Testis (tissue), 3 donors: ENCODE measurements around the gene MAPKAPK3. TPM values are rescaled to one million over a fixed set of nuclear protein-coding genes. Genes with fewer than 3 reads are reported as not detected.

Source experiments
- DNase-seq: peaks from one replicate; pipeline ENCODE4 v3.0.0-alpha.2; 2019
- H3K27ac ChIP-seq, 2 donors: fragments of 200-600 bp; sonication (generic); one replicate each; pipeline ENCODE4 v1.5.1; 2019
- H3K27me3 ChIP-seq: fragments of 200-600 bp; sonication (generic); one replicate; pipeline ENCODE4 v1.5.1; 2019
- H3K36me3 ChIP-seq: fragments of 200-600 bp; sonication (generic); one replicate; pipeline ENCODE4 v1.5.1; 2017; ENCODE audit warnings: low read depth; ENCODE audit errors: missing control alignments
- H3K4me1 ChIP-seq: fragments of 200-600 bp; sonication (generic); one replicate; pipeline ENCODE4 v1.5.1; 2019
- H3K4me3 ChIP-seq, 2 donors: fragments of 200-600 bp; sonication (generic); one replicate each; pipeline ENCODE4 v1.5.1; 2017 to 2019
- H3K9me3 ChIP-seq: fragments of 200-600 bp; sonication (generic); one replicate; pipeline ENCODE4 v1.5.1; 2017
- POLR2A ChIP-seq: fragments of 450-650 bp; IDR thresholded peaks from one replicate; pipeline ENCODE4 v1.6.1; 2017; ENCODE audit warnings: antibody characterized with exemption, mild to moderate bottlenecking, moderate library complexity
- WGBS, 2 donors: methylation state at CpG; one replicate each; pipeline ENCODE4 v1.1.5; 2018; 5-methylcytosine and 5-hydroxymethylcytosine counted together
- intact Hi-C: fragments of 100-400 bp; cut with DNase I; formaldehyde crosslinking; loops from one replicate; pipeline ENCODE4 v1.15.1; 2023; ENCODE audit warnings: low total_unique reads
- polyA plus RNA-seq: library from polyadenylated mRNA; stranded (reverse); fragments of 350-450 nt; fragmentation: Illumina TruSeq; extraction: RNeasy Lipid Tissue Mini Kit (QIAGEN cat#74804); gene quantifications from one replicate; pipeline ENCODE4 v1.2.3, GENCODE V29; 2014; ENCODE audit warnings: low read depth, low replicate concordance; ENCODE audit not compliant: insufficient read depth
- total RNA-seq, 2 donors: library from RNA; depleted of rRNA; stranded (reverse); fragments of >200 nt; gene quantifications; one replicate each; pipeline ENCODE4 v1.2.3, GENCODE V29; 2016
- TF ChIP-seq, protein P1 (sequence below), 3 experiments: fragments of 450-650 bp in 2 of 3; fragments of 200-600 bp in 1 of 3; sonication (generic) in 1 of 3; IDR thresholded peaks; one replicate each; pipeline ENCODE4 v1.5.1; 2016 to 2019; ENCODE audit warnings: antibody characterized with exemption in 3 of 3, mild to moderate bottlenecking in 2 of 3, moderate library complexity in 1 of 3

MAPKAPK3 gene
- total and polyA plus RNA-seq, 3 donors from 2014 or later, result 19.1 to 27.1 (median 21.4) TPM

GRCh38 chr3:50658416-50658815 lies 41.5 kb downstream of the MAPKAPK3 start:
- Histone ChIP-seq H3K36me3 (no peaks in the 10 kb centered on the region), H3K27ac (no peak overlapping the region)
- no peak for DNase-seq

GRCh38 chr3:50658831-50659230 lies 41.9 kb downstream of the MAPKAPK3 start:
- H3K27ac ChIP-seq, result no peak overlapping the region
- no peaks in the 10 kb centered on the region for H3K9me3 ChIP-seq
- 87 to 96% methylated on average over 3 of the region's 3 CpGs for WGBS, 2 donors
- DNase-seq, result no peak
- TF ChIP-seq, protein P1, sequence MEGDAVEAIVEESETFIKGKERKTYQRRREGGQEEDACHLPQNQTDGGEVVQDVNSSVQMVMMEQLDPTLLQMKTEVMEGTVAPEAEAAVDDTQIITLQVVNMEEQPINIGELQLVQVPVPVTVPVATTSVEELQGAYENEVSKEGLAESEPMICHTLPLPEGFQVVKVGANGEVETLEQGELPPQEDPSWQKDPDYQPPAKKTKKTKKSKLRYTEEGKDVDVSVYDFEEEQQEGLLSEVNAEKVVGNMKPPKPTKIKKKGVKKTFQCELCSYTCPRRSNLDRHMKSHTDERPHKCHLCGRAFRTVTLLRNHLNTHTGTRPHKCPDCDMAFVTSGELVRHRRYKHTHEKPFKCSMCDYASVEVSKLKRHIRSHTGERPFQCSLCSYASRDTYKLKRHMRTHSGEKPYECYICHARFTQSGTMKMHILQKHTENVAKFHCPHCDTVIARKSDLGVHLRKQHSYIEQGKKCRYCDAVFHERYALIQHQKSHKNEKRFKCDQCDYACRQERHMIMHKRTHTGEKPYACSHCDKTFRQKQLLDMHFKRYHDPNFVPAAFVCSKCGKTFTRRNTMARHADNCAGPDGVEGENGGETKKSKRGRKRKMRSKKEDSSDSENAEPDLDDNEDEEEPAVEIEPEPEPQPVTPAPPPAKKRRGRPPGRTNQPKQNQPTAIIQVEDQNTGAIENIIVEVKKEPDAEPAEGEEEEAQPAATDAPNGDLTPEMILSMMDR (IDR thresholded peaks at IDR 0.05), result no peak
- TF ChIP-seq POLR2A, result no peak
- H3K36me3 ChIP-seq, result no peaks in the 10 kb centered on the region
- H3K27me3 ChIP-seq, result no peaks in the 10 kb centered on the region
- intact Hi-C loops, result no loop called here
- no peaks in the 10 kb centered on the region for H3K4me1 ChIP-seq
- H3K4me3 ChIP-seq, result no peak overlapping the region

More at GRCh38 chr3:50658416-50658815, 41.5 kb downstream of the MAPKAPK3 start:
- no peaks in the 10 kb centered on the region for H3K9me3 ChIP-seq
- H3K4me3 ChIP-seq, result no peak overlapping the region
- WGBS, 2 donors, result 93 to 94% methylated on average over 4 to 6 of the region's 6 CpGs
- intact Hi-C loops, result no loop called here
- TF ChIP-seq, protein P1 (IDR thresholded peaks at IDR 0.05), result no peak
- TF ChIP-seq POLR2A, result no peak
- no peaks in the 10 kb centered on the region for H3K4me1 ChIP-seq
- no peaks in the 10 kb centered on the region for H3K27me3 ChIP-seq

- 85 to 95% methylated on average over 7 to 10 of the region's 10 CpGs for WGBS, 2 donors
- no peaks in the 10 kb centered on the region for H3K36me3 ChIP-seq
- H3K27ac ChIP-seq, result no peak overlapping the region
- no peaks in the 10 kb centered on the region for H3K4me1 ChIP-seq
- peak; percentile 8 for DNase-seq
- TF ChIP-seq, protein P1 (IDR thresholded peaks at IDR 0.05), result no peak
- TF ChIP-seq POLR2A, result no peak
- no peaks in the 10 kb centered on the region for H3K27me3 ChIP-seq
- intact Hi-C loops, result no loop called here
- no peak overlapping the region for H3K4me3 ChIP-seq
- no peaks in the 10 kb centered on the region for H3K9me3 ChIP-seq
Observed at GRCh38 chr3:50660386-50660785, 43.4 kb downstream of the MAPKAPK3 start.

DNA sequence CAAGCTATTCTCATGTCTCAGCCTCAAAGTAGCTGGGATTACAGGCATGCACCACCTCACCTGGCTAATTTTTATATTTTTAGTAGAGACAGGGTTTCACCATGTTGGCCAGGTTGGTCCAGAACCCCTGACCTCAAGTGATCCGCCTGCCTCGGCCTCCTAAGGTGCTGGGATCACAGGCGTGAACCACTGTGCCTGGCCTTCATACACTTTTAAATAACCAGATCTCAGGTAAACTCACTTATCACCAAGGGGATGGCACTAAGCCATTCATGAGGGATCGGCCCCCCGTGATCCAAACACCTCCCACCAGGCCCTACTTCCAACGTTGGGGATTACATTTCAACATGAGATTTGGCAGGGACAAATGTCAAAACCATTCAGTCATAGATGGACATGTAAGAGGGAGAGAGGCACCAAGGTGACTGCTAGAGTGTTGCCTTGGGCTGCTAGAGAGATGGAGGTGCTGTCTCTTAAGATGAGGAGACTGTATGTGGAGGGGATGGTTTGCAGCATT lies 44.4 kb downstream of the MAPKAPK3 start:
- H3K27ac ChIP-seq, result no peak overlapping the region

More for the DNA sequence above, 44.4 kb downstream of the MAPKAPK3 start:
- WGBS, 2 donors, result 88 to 90% methylated on average over 6 of the region's 6 CpGs
- intact Hi-C loops, result no loop called here
- Histone ChIP-seq H3K27me3 (no peaks in the 10 kb centered on the region), H3K4me3 (no peak overlapping the region), H3K36me3 (no peaks in the 10 kb centered on the region), H3K4me1 (no peaks in the 10 kb centered on the region), H3K9me3 (no peaks in the 10 kb centered on the region)
- no peak for DNase-seq
- TF ChIP-seq POLR2A, result no peak
- TF ChIP-seq, protein P1 (IDR thresholded peaks at IDR 0.05), result no peak
